ENCODE results near the gene EDC4. TPM values are rescaled to one million over a fixed set of nuclear protein-coding genes. Genes with fewer than 3 reads are reported as not detected.

The EDC4 gene
- polyA plus RNA-seq, 1 donor from 2014 or later, result 66.0 TPM

GRCh38 chr16:67879936-67880335, 7.1 kb downstream of the EDC4 start:
- Histone ChIP-seq H4K20me1 (ENCODE audit: insufficient read depth) (no peaks in the 10 kb centered on the region), H3K36me3 (ENCODE audit: insufficient read depth, low read length) (peaks cover 8% of the 10 kb centered on the region), H3K9ac (ENCODE audit: low read length) (no peak overlapping the region), H3K79me2 (replicated peaks; ENCODE audit: insufficient read depth, low read length) (peaks cover 7% of the 10 kb centered on the region), H3K27ac (ENCODE audit: low read length) (no peak overlapping the region), H3K27me3 (ENCODE audit: insufficient read depth, low read depth, low read length) (no peaks in the 10 kb centered on the region), H2AFZ (ENCODE audit: low read depth, low read length) (no peak overlapping the region), H3K9me3 (ENCODE audit: low read length) (no peaks in the 10 kb centered on the region), H3F3A (ENCODE audit: insufficient read depth, low read length, poor library complexity, severe bottlenecking) (no peaks in the 10 kb centered on the region), H3K4me2 (ENCODE audit: low read length) (no peak overlapping the region), H3K9me2 (ENCODE audit: insufficient read depth, low read length) (no peaks in the 10 kb centered on the region), H3K4me3 (ENCODE audit: low read length) (no peak overlapping the region)
- TF ChIP-seq TAF1 (IDR thresholded peaks at IDR 0.05; ENCODE audit: low read depth), result no peak
- no peak for TF ChIP-seq EP300 (conservative IDR thresholded peaks at IDR 0.05; ENCODE audit: poor library complexity, severe bottlenecking)
- TF ChIP-seq POLR2AphosphoS5 (IDR thresholded peaks at IDR 0.05), result no peak
- no peak for TF ChIP-seq RAD21 (conservative IDR thresholded peaks at IDR 0.05)
- no peak for TF ChIP-seq SMC3 (conservative IDR thresholded peaks at IDR 0.05; ENCODE audit: poor library complexity)
- TF ChIP-seq EZH2 (IDR thresholded peaks at IDR 0.05; ENCODE audit: borderline replicate concordance, insufficient read depth, low read length, poor library complexity, severe bottlenecking), result no peak
- TF ChIP-seq MXI1 (conservative IDR thresholded peaks at IDR 0.05; ENCODE audit: poor library complexity, severe bottlenecking), result no peak
- no peak for TF ChIP-seq REST (IDR thresholded peaks at IDR 0.05; ENCODE audit: borderline replicate concordance)
- no peak for TF ChIP-seq CTCF (IDR thresholded peaks at IDR 0.05; ENCODE audit: poor library complexity, severe bottlenecking)

GRCh38 chr16:67880584-67880983, 7.7 kb downstream of the EDC4 start:
- H3K27ac ChIP-seq (ENCODE audit: low read length), result no peak overlapping the region
- peaks cover under 1% of the 10 kb centered on the region for H3K79me2 ChIP-seq (replicated peaks; ENCODE audit: insufficient read depth, low read length)
- no peaks in the 10 kb centered on the region for H4K20me1 ChIP-seq (ENCODE audit: insufficient read depth)
- no peaks in the 10 kb centered on the region for H3K9me3 ChIP-seq (ENCODE audit: low read length)
- H3F3A ChIP-seq (ENCODE audit: insufficient read depth, low read length, poor library complexity, severe bottlenecking), result no peaks in the 10 kb centered on the region
- no peak overlapping the region for H3K4me2 ChIP-seq (ENCODE audit: low read length)
- TF ChIP-seq MXI1 (conservative IDR thresholded peaks at IDR 0.05; ENCODE audit: poor library complexity, severe bottlenecking), result no peak
- TF ChIP-seq SMC3 (conservative IDR thresholded peaks at IDR 0.05; ENCODE audit: poor library complexity), result no peak
- TF ChIP-seq POLR2AphosphoS5 (IDR thresholded peaks at IDR 0.05), result no peak
- no peak for TF ChIP-seq TAF1 (IDR thresholded peaks at IDR 0.05; ENCODE audit: low read depth)
- TF ChIP-seq REST (IDR thresholded peaks at IDR 0.05; ENCODE audit: borderline replicate concordance), result no peak
- TF ChIP-seq EP300 (conservative IDR thresholded peaks at IDR 0.05; ENCODE audit: poor library complexity, severe bottlenecking), result no peak
- TF ChIP-seq CTCF (IDR thresholded peaks at IDR 0.05; ENCODE audit: poor library complexity, severe bottlenecking), result no peak
- TF ChIP-seq RAD21 (conservative IDR thresholded peaks at IDR 0.05), result no peak
- TF ChIP-seq EZH2 (IDR thresholded peaks at IDR 0.05; ENCODE audit: borderline replicate concordance, insufficient read depth, low read length, poor library complexity, severe bottlenecking), result no peak
- no peaks in the 10 kb centered on the region for H3K9me2 ChIP-seq (ENCODE audit: insufficient read depth, low read length)
- no peak overlapping the region for H3K9ac ChIP-seq (ENCODE audit: low read length)
- peaks cover 8% of the 10 kb centered on the region for H3K36me3 ChIP-seq (ENCODE audit: insufficient read depth, low read length)
- no peaks in the 10 kb centered on the region for H3K27me3 ChIP-seq (ENCODE audit: insufficient read depth, low read depth, low read length)
- no peak overlapping the region for H2AFZ ChIP-seq (ENCODE audit: low read depth, low read length)
- H3K4me3 ChIP-seq (ENCODE audit: low read length), result no peak overlapping the region

All from neural cell (in vitro differentiated cells).